Putamen (tissue), 1 donor: ENCODE measurements around the gene ZNF181.

ENCODE experiments used
- DNase-seq: peaks from one replicate; pipeline ENCODE4 v3.0.0-alpha.2; 2016; ENCODE audit warnings: low spot score

ZNF181 gene

DNA sequence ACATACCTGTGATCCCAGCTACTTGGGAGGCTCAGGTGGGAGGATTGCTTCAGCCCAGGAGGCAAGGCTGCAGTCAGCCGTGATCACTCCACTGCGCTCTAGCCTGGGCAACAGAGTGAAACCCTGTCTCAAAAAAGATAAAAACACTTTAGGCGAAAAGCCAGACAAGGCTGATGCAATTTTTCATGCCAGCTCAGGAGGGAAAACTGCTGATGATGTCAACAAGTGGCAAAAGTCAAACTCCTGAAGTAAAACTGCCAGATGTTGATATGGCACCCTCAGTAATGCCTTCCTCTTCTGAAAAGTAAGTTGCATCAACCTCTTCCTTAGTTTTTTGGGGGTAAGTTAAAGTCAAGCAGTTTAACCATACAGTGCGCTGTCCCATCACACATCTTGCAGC, 23.4 kb downstream of the ZNF181 start:
- no peak for DNase-seq

- no peak for DNase-seq
These were observed 25.3 kb downstream of the ZNF181 start for GRCh38 chr19:34759218-34759917.

DNA sequence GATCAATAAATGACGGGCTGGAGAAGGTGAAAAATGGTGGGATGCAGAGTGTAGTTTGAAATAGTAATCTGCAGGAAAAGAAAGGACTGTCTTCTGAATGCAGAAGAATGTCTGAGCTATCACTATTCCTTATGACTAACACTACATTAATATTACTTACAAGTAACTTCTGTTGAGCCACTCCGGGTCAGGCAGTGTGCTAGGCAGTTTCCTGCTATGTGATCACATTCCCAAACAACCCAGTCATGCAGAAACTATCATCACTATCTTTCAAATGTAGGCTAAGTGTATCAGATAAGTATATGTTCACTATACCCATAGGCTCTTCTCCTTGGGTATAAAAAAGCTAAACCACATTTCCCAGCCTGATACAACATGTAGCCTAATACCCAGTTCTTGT, 32.3 kb downstream of the ZNF181 start:
- DNase-seq: no peak

- no peak for DNase-seq
These were observed 33.9 kb downstream of the ZNF181 start for GRCh38 chr19:34767951-34768350.

- peak; percentile 93 for DNase-seq
These were observed 38.9 kb downstream of the ZNF181 start, which contains the start of gene ZNF599 for GRCh38 chr19:34772697-34773554. Gene ZNF599 (minus strand): TSS chr19:34773215. CDS start chr19:34772841, 374 bp downstream.

GRCh38 chr19:34773555-34773864, 39.5 kb downstream of the ZNF181 start:
- DNase-seq: no peak

GRCh38 chr19:34774857-34775256, 40.8 kb downstream of the ZNF181 start:
- DNase-seq: no peak

DNA sequence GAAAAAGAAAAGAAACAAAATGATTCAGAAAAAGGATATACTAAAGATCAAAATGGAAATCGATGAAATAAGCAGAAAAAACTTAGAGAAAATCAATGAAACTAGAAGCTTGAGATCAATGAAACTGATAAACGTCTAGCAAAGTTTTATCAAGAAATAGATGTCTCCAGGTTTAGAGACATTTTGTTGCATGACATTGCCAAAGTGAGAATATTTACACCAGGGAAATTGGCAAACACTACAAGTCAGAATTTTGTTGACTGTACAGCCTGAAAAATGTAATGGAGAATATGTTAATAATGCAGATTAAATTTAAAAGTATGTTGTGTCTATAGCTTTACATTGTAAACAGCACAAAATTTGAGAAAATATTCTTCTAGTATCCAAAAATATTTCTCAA, 44.3 kb downstream of the ZNF181 start:
- no peak for DNase-seq

DNA sequence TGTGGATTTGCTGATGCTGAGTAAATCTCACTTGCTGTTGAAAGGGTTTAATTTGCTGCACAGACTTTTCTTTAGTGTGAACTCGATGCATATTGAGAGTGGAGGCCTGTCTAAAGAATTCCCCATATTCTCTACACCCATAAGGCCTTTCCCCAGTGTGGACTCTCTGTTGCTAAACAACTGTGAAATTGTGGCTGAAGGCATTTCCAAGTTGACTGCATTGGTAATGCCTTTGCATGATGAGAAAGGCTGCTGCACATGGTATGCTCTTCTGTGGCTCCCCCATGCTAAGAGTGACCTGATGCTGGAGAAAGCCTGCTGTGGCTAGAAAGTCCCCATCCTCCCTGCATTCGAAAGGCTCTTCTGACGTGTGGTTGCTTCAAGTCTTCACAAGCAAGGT, 45.6 kb downstream of the ZNF181 start:
- no peak for DNase-seq

GRCh38 chr19:34786236-34786635, 52.2 kb downstream of the ZNF181 start:
- DNase-seq: no peak

GRCh38 chr19:34787059-34787824, 53.2 kb downstream of the ZNF181 start:
- DNase-seq: no peak

DNA sequence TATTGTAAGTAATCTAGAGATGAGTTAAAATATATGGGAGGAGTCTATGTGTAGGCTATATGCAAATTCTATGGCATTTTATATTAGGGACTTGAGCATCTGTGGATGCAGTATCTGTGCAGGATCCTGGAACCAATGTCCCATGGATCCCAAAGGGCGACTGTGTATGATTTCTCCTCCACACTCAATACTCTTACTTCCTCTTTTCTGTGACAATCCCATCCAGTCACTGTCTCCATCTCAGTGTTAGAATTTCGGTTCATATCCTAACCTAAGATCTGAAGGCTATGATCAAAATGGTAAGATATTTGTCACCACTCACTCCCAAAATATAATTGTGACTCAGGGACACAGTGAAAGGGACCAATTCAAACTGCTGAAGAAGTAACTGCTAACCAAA, 54.0 kb downstream of the ZNF181 start:
- DNase-seq: no peak

DNA sequence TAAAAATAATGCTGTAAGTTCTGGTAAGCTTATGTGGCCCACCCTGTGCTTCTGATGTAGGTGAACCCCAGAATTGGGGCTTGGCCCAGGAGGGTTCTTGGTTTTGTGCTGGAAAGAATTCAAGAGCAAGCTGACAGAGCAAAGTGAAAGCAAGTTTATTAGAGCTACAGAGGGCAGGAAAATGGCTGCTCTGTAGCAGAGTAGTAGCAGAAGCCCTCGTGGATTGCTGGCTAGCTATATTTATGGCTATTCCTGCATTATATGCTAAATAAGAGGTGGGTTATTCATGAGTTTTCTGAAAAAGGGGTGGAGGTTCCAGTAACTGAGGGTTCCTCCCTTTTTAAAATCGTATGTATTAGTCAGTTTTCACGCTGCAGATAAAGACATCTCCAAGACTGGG, 59.5 kb downstream of the ZNF181 start:
- no peak for DNase-seq

DNA sequence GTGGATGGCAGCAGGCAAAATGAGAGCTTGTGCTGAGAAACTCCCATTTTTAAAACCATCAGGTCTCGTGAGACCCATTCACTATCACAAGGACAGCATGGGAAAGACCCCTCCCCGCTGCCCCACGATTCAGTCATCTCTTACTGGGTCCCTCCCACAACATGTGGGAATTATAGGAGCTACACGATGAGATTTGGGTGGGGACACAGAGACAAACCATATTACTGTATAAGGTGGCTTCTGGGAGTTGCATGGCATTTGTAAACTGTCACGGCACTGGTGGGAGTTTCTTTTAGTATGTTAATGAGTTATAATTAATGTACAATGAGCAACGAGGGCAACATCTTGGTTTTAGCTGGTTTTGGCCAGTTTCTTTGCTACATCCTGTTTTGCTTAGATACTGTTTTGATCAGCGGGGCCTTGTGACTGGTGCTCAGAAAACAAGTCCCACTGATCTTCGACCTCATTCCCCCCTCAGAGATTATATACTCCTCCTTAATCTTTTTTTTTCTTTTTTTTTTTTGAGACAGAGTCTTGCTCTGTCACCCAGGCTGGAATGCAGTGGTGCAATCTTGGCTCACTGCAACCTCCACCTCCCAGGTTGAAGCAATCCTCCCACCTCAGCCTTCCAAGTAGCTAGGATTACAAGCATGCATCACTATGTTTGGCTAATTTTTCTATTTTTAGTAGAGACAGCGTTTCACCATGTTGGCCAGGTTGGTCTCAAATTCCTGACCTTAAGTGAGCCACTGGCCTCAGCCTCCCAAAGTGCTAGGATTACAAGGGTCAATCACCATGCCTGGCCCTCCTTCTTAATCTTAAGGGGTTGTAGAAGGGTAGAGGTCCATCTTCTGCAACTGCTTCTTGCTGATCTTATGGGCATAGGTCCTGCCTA, 60.3 kb downstream of the ZNF181 start:
- DNase-seq: no peak
